Esophagus (tissue), 2 donors: ENCODE data around the gene STRN. TPM values are rescaled to one million over a fixed set of nuclear protein-coding genes. Genes with fewer than 3 reads are reported as not detected.

ENCODE experiments used
- H3K27ac ChIP-seq, 2 donors: one replicate each; pipeline ENCODE4 v1.5.1; 2013; ENCODE audit warnings: low read depth in 2 of 2, mild to moderate bottlenecking in 2 of 2, inconsistent platforms in 1 of 2, low read length in 1 of 2, moderate library complexity in 1 of 2
- H3K27me3 ChIP-seq, 2 donors: one replicate each; pipeline ENCODE4 v1.6.1; 2013; ENCODE audit warnings: low read length in 2 of 2, control low read depth in 1 of 2, mild to moderate bottlenecking in 1 of 2; ENCODE audit not compliant: insufficient read depth in 2 of 2, control insufficient read depth in 1 of 2
- H3K36me3 ChIP-seq, 2 donors: one replicate each; pipeline ENCODE4 v1.6.1; 2013; ENCODE audit warnings: low read length in 1 of 2; ENCODE audit not compliant: control insufficient read depth in 2 of 2, insufficient read depth in 2 of 2
- H3K4me1 ChIP-seq, 2 donors: one replicate each; pipeline ENCODE4 v1.6.1; 2013; ENCODE audit warnings: low read length in 1 of 2; ENCODE audit not compliant: control insufficient read depth in 2 of 2, insufficient read depth in 2 of 2
- H3K4me3 ChIP-seq, 2 donors: one replicate each; pipeline ENCODE4 v1.5.1; 2013; ENCODE audit warnings: low read length in 2 of 2, mild to moderate bottlenecking in 2 of 2, low read depth in 1 of 2, moderate library complexity in 1 of 2
- H3K9me3 ChIP-seq, 2 donors: one replicate each; pipeline ENCODE4 v1.6.1; 2013; ENCODE audit warnings: mild to moderate bottlenecking in 2 of 2, low read depth in 1 of 2, low read length in 1 of 2, moderate library complexity in 1 of 2; ENCODE audit not compliant: control insufficient read depth in 2 of 2, insufficient read depth in 1 of 2
- WGBS, 2 donors: extraction: QIAGEN DNeasy Blood & Tissue Kit; methylation state at CpG; one replicate each; pipeline ENCODE4 v1.1.7; 2013; 5-methylcytosine and 5-hydroxymethylcytosine counted together
- polyA plus RNA-seq, 2 donors: library from polyadenylated mRNA; stranded (reverse); fragments of 200-250 nt; gene quantifications; one replicate each; pipeline ENCODE4 v1.2.3, GENCODE V29; 2013
- donor health status: healthy with polysubstance abuse.
- donor health status: Bipolar disorder and iron deficiency.

STRN gene
- polyA plus RNA-seq, 2 donors = 9.2 to 12.2 TPM

DNA sequence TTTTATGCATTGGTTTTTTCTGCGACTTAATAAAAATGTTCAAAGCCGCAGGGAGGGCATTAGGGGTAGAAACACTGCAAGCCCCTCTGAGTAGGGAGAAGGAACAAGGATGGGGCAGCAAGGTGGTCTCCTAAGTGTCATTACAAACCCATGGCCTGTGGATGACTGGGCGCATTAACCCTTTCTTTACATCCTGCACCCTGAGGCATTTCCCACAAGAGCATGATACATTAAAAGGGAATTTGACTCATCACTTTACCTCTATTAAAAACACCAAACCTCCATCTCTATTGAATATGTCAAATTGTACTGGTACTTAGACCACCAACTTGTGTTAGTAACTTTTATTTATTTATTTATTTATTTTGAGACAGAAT lies 157.3 kb downstream of the STRN start:
- Histone ChIP-seq H3K9me3 (no peaks in the 10 kb centered on the region), H3K4me1 (no peaks in the 10 kb centered on the region), H3K36me3 (no peaks in the 10 kb centered on the region), H3K4me3 (no peak overlapping the region), H3K27me3 (peaks cover 0 to under 1% of the 10 kb centered on the region in 2 donors), H3K27ac (no peak overlapping the region)
- 96 to 98% methylated on average over 3 of the region's 3 CpGs for WGBS, 2 donors

DNA sequence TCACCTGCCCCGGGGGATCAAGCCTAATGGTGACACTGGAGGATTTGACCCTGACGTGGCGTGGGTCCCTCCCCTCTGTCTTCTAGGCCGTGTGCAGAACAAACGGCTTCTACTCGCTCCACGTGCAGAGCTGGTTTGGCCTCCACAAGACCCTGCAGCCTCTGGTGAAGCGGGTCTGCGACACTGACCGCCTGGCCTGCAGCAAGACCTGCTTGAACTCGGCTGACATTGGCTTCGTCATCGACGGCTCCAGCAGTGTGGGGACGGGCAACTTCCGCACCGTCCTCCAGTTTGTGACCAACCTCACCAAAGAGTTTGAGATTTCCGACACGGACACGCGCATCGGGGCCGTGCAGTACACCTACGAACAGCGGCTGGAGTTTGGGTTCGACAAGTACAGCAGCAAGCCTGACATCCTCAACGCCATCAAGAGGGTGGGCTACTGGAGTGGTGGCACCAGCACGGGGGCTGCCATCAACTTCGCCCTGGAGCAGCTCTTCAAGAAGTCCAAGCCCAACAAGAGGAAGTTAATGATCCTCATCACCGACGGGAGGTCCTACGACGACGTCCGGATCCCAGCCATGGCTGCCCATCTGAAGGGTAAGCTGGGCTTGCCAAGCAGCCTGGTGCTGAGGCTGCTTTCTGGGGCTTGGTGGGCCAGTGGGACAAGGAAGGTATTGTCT lies 157.8 kb downstream of the STRN start:
- Histone ChIP-seq H3K27me3 (no peaks in the 10 kb centered on the region), H3K36me3 (no peaks in the 10 kb centered on the region), H3K4me3 (no peak overlapping the region), H3K9me3 (no peaks in the 10 kb centered on the region), H3K4me1 (no peaks in the 10 kb centered on the region), H3K27ac (no peak overlapping the region)
- 94 to 95% methylated on average over 35 of the region's 35 CpGs for WGBS, 2 donors

DNA sequence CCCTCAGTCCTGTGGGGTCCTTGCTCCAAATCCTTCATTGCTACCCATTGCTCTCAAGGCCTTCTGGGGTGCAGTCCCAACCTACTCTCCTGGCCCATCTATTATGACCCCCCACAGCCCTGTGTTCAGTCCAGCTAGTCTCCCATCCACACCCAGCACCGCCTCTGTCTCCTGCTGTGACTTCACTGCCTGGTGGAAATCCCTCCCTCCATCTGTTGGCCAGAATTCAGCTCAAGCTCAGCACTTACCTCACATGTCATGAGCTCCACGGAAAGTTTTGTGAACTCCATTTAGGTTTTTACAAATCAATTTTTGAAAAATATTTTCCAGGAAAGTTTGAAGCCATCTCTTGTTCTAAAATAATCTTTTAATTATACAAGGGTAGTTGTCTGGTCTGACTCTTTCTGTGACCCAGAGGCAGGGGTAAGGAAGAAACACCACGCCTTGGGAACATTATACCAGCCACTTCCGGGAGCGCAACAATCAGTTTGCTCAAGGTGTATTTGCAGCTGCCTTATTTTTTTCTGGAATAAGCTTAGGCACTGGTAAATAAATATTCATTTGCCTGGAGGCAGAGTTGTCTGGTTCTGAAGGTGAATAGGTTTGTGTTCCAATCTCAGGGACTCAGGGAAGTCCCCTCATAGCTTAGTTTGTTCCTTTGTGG lies 159.0 kb downstream of the STRN start:
- no peak overlapping the region for H3K27ac ChIP-seq
- H3K27me3 ChIP-seq = no peaks in the 10 kb centered on the region
- H3K36me3 ChIP-seq = no peaks in the 10 kb centered on the region
- WGBS, 2 donors = 73 to 83% methylated on average over 5 of the region's 5 CpGs
- no peak overlapping the region for H3K4me3 ChIP-seq
- no peaks in the 10 kb centered on the region for H3K4me1 ChIP-seq
- no peaks in the 10 kb centered on the region for H3K9me3 ChIP-seq

DNA sequence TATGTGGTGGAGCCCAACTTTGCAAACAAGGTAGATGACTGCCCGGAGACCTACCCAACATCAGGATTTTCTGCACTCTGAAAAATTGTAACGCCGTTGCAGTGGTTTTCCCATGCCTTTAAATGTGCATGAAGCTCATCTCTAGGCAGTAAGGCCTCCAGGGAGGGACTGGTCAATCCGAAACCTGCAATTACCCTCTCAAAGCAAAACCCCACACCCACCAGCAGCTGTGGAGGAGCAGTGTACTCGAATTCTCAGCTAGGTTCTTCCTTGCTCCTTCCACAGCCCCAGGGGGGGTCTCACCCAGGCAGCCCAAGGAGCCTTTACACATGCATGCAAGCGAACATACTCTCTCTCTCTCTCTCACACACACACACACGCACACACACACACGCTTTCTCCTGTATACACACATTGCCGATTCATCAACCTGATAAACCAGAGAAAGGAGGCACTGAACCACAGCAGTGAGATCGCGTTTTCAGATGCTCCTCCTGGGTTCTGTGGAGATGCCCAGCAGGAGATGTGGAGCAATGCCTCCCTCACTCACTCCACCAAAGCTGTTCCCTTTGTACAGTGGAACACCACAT lies 160.6 kb downstream of the STRN start:
- WGBS, 2 donors = 85 to 86% methylated on average over 11 of the region's 11 CpGs
- no peak overlapping the region for H3K27ac ChIP-seq
- no peaks in the 10 kb centered on the region for H3K36me3 ChIP-seq
- H3K27me3 ChIP-seq = no peaks in the 10 kb centered on the region
- H3K4me3 ChIP-seq = no peak overlapping the region
- no peaks in the 10 kb centered on the region for H3K4me1 ChIP-seq
- H3K9me3 ChIP-seq = no peaks in the 10 kb centered on the region

DNA sequence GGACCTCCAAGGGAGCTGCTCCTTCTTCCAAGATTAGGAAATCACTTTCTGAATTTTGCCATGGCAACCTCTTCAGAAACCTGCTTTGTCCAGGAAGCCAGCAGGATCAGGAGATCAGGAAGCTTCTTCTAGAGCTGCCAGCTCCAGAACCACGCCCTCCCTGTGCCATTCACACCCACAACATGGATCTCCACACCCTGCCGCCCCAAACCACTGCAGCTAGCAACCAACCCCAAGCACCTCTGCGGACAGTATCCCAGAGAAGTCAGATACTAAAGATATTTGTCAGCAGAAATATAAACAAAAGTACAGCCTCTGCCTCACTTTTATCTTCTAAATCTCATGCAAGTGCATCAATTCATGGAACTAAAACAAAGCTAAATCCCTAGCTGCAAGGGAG lies 163.4 kb downstream of the STRN start:
- WGBS, 2 donors = 75 to 86% methylated on average over 3 of the region's 3 CpGs
- no peaks in the 10 kb centered on the region for H3K4me1 ChIP-seq
- no peaks in the 10 kb centered on the region for H3K36me3 ChIP-seq
- no peaks in the 10 kb centered on the region for H3K27me3 ChIP-seq
- H3K9me3 ChIP-seq = no peaks in the 10 kb centered on the region
- no peak overlapping the region for H3K4me3 ChIP-seq
- H3K27ac ChIP-seq = no peak overlapping the region

DNA sequence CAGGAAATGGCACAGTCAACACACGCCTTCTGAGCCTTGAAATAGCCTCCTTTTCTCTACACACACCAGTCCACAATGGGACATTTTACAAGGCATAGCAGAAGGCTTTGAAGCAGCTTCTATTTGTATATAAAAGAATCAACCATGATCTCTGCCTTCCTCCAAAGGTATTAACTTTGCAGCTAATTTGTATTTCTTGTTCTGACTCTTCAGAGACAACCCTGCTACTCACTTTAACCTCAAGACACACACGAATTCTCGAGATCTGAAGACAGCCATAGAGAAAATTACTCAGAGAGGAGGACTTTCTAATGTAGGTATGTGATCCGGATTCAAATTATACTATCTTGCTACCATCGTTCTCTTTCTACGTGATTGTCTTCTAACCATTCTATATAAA lies 165.2 kb downstream of the STRN start:
- H3K4me3 ChIP-seq = no peak overlapping the region
- no peaks in the 10 kb centered on the region for H3K9me3 ChIP-seq
- H3K4me1 ChIP-seq = no peaks in the 10 kb centered on the region
- 88 to 89% methylated on average over 6 of the region's 6 CpGs for WGBS, 2 donors
- no peaks in the 10 kb centered on the region for H3K27me3 ChIP-seq
- H3K27ac ChIP-seq = no peak overlapping the region
- no peaks in the 10 kb centered on the region for H3K36me3 ChIP-seq

DNA sequence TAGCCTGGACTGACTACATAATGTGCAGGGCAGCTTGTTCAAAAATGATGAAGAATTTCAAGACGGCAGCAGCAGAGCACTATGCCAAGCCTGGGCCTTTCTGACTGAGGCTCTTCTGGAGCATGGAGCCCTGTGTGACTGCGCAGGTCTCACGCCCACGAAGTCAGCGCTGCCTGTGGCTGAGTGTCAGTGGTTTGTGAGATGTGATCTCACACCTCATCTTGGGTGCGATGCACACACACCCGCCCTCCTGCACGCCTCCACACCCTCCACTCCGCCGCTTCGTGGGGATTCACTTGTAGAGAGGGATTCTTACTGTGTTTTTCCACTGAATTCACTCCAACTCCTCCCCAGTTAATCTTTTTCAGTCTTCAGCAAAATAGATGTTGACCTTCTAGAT lies 166.0 kb downstream of the STRN start:
- Histone ChIP-seq H3K4me3 (no peak overlapping the region), H3K9me3 (no peaks in the 10 kb centered on the region), H3K27ac (no peak overlapping the region), H3K36me3 (no peaks in the 10 kb centered on the region), H3K4me1 (no peaks in the 10 kb centered on the region), H3K27me3 (no peaks in the 10 kb centered on the region)
- WGBS, 2 donors = 89 to 94% methylated on average over 11 of the region's 11 CpGs

DNA sequence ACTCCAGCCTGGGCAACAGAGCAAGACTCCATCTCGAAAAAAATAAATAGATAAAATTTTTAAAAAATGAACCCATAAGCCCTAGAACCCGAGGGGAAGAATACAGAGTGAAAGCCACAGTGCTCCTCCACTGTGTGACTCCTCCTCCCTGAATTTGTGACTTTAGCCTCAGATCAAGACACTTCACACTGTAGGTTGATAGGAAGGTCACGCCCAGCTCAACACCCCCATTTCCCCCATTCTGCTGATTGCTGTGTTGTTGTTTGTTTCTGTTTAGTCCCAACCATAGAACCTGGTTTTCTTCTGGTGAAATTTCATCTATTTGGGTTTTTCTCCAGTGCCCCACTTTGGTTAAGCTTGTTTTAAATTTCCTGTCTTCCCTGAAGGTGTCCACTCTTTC lies 167.6 kb downstream of the STRN start:
- WGBS, 2 donors = 78 to 84% methylated on average over 3 of the region's 3 CpGs
- no peak overlapping the region for H3K27ac ChIP-seq
- no peaks in the 10 kb centered on the region for H3K36me3 ChIP-seq
- no peaks in the 10 kb centered on the region for H3K27me3 ChIP-seq
- no peaks in the 10 kb centered on the region for H3K4me1 ChIP-seq
- H3K9me3 ChIP-seq = no peaks in the 10 kb centered on the region
- no peak overlapping the region for H3K4me3 ChIP-seq

DNA sequence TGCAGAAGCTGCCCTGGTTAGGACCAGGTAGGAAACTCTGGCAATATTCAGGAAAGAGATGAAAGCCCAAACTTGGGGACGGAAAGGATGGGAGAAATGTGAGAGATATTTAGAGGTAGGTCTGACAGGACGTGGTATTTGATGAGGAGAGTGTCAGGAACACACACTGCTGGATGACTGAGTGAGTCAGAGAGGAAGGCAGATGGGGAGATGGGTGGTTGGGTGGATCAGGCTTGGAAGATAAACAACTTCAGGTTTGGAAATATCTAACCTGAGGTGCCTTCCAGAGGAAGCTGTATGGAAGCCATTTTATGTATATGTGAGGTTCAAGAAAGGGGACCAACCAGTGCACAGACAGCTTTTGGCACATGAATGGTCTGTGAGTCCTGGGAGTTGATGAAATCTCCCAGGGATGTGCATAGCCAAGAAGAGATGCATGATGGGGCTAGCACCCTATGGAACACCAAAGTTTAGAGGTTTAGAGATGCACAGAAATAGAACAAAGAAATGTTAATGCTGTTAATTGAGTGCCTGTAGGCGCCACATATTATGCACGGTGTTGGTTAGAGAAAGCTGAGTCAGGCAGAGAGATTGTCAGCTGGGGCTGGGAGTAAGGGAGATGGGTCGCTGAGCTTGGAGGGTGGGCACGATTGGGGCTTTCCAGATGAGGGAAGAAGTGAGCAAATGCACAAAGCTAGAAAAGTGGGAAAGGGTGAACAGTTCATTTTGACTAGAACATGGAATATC lies 168.8 kb downstream of the STRN start:
- Histone ChIP-seq H3K4me3 (no peak overlapping the region), H3K4me1 (no peaks in the 10 kb centered on the region), H3K9me3 (no peaks in the 10 kb centered on the region), H3K27ac (no peak overlapping the region), H3K36me3 (no peaks in the 10 kb centered on the region), H3K27me3 (no peaks in the 10 kb centered on the region)
- WGBS, 2 donors = 62 to 68% methylated on average over 6 of the region's 6 CpGs
